GM12878 (cell line): ENCODE results near the gene UACA. TPM values are rescaled to one million over a fixed set of nuclear protein-coding genes. Genes with fewer than 3 reads are reported as not detected.

ENCODE experiments used
- ATAC-seq: fragments of 200-7000 bp; cut with Tn5 transposase; 3 replicates; pipeline ENCODE4 v1.9.1; 2020; ENCODE audit warnings: mild to moderate bottlenecking, moderate library complexity
- BruUV-seq: library from RNA; stranded (reverse); fragments of 400-500 nt; replicated peaks from 2 replicates; lab custom pipeline; 2021; lab: Mats Ljungman, UMichigan
- CTCF ChIA-PET: fragments of 300-600 bp; sonication (Branson Sonifier 250); formaldehyde crosslinking; extraction: SDS; loops from one replicate; lab custom pipeline; 2021; ENCODE audit warnings: inconsistent platforms; lab: Yijun Ruan, JAX
- POLR2A ChIA-PET: fragments of 350-600 bp; formaldehyde crosslinking; extraction: SDS; loops from one replicate; lab custom pipeline; 2021; ENCODE audit warnings: inconsistent platforms; lab: Charles Lee
- RAD21 ChIA-PET: fragments of 300-600 bp; sonication (Branson Sonifier 250); formaldehyde crosslinking; loops from one replicate; lab custom pipeline; 2023; ENCODE audit warnings: antibody characterized with exemption; ENCODE audit not compliant: unreplicated experiment; lab: Charles Lee
- SMC1A ChIA-PET: fragments of 300-600 bp; sonication (Branson Sonifier 250); formaldehyde crosslinking; loops from one replicate; lab custom pipeline; 2023; ENCODE audit not compliant: unreplicated experiment, uncharacterized antibody; lab: Charles Lee
- DNase-seq: peaks from one replicate; pipeline ENCODE4 v3.0.0-alpha.2; 2011; ENCODE audit warnings: low read depth, low spot score
- FAIRE-seq: peaks from 3 replicates; lab custom pipeline; 2011; peaks lifted over from hg19 to GRCh38; lab: Jason Lieb, UNC
- H2AFZ ChIP-seq: 2 replicates; pipeline ENCODE4 v1.6.0; 2011; ENCODE audit warnings: low read depth, low read length, control low read depth; ENCODE audit not compliant: control insufficient read depth
- H3K27ac ChIP-seq: 2 replicates; pipeline ENCODE4 v1.5.1; 2011; ENCODE audit warnings: control low read depth; ENCODE audit not compliant: control insufficient read depth, insufficient read depth
- H3K27me3 ChIP-seq, 2 experiments: replicated peaks in 1 of 2; 2 replicates each; pipeline versions ENCODE4 v1.6.0 to v1.6.1; 2011; ENCODE audit warnings: low read length in 1 of 2; ENCODE audit not compliant: control insufficient read depth in 2 of 2, insufficient read depth in 2 of 2
- H3K36me3 ChIP-seq, 2 experiments: 2 replicates each; pipeline ENCODE4 v1.5.1; 2011; ENCODE audit warnings: low read length in 1 of 2; ENCODE audit not compliant: control insufficient read depth in 2 of 2, insufficient read depth in 2 of 2
- H3K4me1 ChIP-seq: 2 replicates; pipeline ENCODE4 v1.6.1; 2011; ENCODE audit warnings: mild to moderate bottlenecking, low read length, moderate library complexity, mixed read lengths; ENCODE audit not compliant: control insufficient read depth, insufficient read depth
- H3K4me2 ChIP-seq: 2 replicates; pipeline ENCODE4 v1.6.0; 2011; ENCODE audit warnings: control low read depth; ENCODE audit not compliant: control insufficient read depth, insufficient read depth
- H3K4me3 ChIP-seq: fragments of 200-600 bp; sonication (generic); 2 replicates; pipeline ENCODE4 v1.5.1; 2016
- H3K79me2 ChIP-seq: 2 replicates; pipeline ENCODE4 v1.6.0; 2011; ENCODE audit warnings: low read length; ENCODE audit not compliant: control insufficient read depth, insufficient read depth
- H3K9ac ChIP-seq: 2 replicates; pipeline ENCODE4 v1.8.0; 2011; ENCODE audit warnings: low read length, control low read depth, mixed read lengths; ENCODE audit not compliant: control insufficient read depth, insufficient read depth
- H3K9me3 ChIP-seq: replicated peaks from 3 replicates; pipeline ENCODE4 v1.5.1; 2011; ENCODE audit warnings: mild to moderate bottlenecking, low read length; ENCODE audit not compliant: control insufficient read depth, insufficient read depth
- H4K20me1 ChIP-seq: 2 replicates; pipeline ENCODE4 v1.6.0; 2011; ENCODE audit not compliant: control insufficient read depth, insufficient read depth
- ATF3 ChIP-seq: IDR thresholded peaks from 2 replicates; pipeline ENCODE4 v1.6.1; 2011; ENCODE audit warnings: low read depth, mild to moderate bottlenecking, low read length, moderate library complexity, borderline replicate concordance; ENCODE audit errors: extremely low read depth
- E2F4 ChIP-seq: IDR thresholded peaks from 2 replicates; pipeline ENCODE4 v1.6.1; 2012; ENCODE audit warnings: low read depth, low read length, improper control_type of control experiment
- MEF2B ChIP-seq: fragments of 450-650 bp; IDR thresholded peaks from 2 replicates; pipeline ENCODE4 v1.6.1; 2018; ENCODE audit warnings: mild to moderate bottlenecking, moderate library complexity; ENCODE audit not compliant: partially characterized antibody, poor library complexity, severe bottlenecking
- POLR2A ChIP-seq: IDR thresholded peaks from 2 replicates; pipeline ENCODE4 v1.6.1; 2011; ENCODE audit warnings: low read depth, mild to moderate bottlenecking, low read length
- REST ChIP-seq: IDR thresholded peaks from 2 replicates; pipeline ENCODE4 v1.6.1; 2012; ENCODE audit warnings: mild to moderate bottlenecking, low read depth, low read length
- SREBF2 ChIP-seq: IDR thresholded peaks from 2 replicates; pipeline ENCODE4 v1.6.1; 2012; ENCODE audit warnings: mild to moderate bottlenecking, low read length
- ZBED1 ChIP-seq: IDR thresholded peaks from 2 replicates; pipeline ENCODE4 v1.6.1; 2016; ENCODE audit warnings: borderline replicate concordance
- WGBS: methylation state at CpG from one replicate; pipeline ENCODE4 v1.1.6; 2016; ENCODE audit warnings: low lambda C conversion rate; ENCODE audit not compliant: insufficient replicate concordance, insufficient coverage; ENCODE audit errors: missing lambda C conversion rate; 5-methylcytosine and 5-hydroxymethylcytosine counted together
- in situ Hi-C: fragments of 300-500 bp; cut with MboI; formaldehyde crosslinking; loops from 9 replicates; pipeline ENCODE4 v1.14.3; 2018; ENCODE audit warnings: mixed read lengths
- intact Hi-C: fragments of 100-400 bp; cut with micrococcal nuclease; formaldehyde crosslinking; loops from one replicate; pipeline ENCODE4 v1.14.2; 2022; ENCODE audit not compliant: unreplicated experiment
- polyA plus RNA-seq, 11 experiments: library from polyadenylated mRNA; depleted of rRNA in 4 of 11; unstranded in 6 of 11; stranded (reverse) in 5 of 11; fragments of >200 nt; fragmentation: Nextera tagmentation in 4 of 11; fragmentation: Illumina TruSeq in 1 of 11; extraction: Ambion mirVana in 4 of 11; extraction: Trizol in 1 of 11; gene quantifications; 1 replicate in 1 of 11; 2 replicates in 10 of 11; pipeline versions ENCODE4 v1.2.1 to v1.2.3, GENCODE V29; 2011 to 2016; ENCODE audit warnings: inconsistent platforms in 2 of 11, missing spikeins in 2 of 11, low read depth in 1 of 11
- total RNA-seq, 4 experiments: library from RNA; depleted of rRNA in 3 of 4; stranded (reverse); fragments of >200 nt in 3 of 4; fragmentation: Illumina TruSeq in 1 of 4; extraction: Trizol in 1 of 4; gene quantifications; 2 replicates each; pipeline versions ENCODE4 v1.2.1 to v1.2.3, GENCODE V29; 2013 to 2021

The UACA gene
- total and polyA plus RNA-seq, 10 of the 15 experiments (the other 5 are each of a cell fraction or from before 2014, with no cell fraction given), result 0.30 to 4.0 (median 2.0) TPM

- H3K27me3 ChIP-seq, result no peaks in the 10 kb centered on the region
- in situ Hi-C loops (loop anchor here (10.0 kb wide), 1 partner anchor 1246 kb away; no protein-coding TSS in a partner anchor), intact Hi-C loops (loop anchor here (10.0 kb wide), 3 partner anchors 46 to 1246 kb away; no protein-coding TSS in a partner anchor)
- ChIA-PET POLR2A (no interaction called here), CTCF (no interaction called here), RAD21 (no interaction called here), SMC1A (no interaction called here)
- no peak overlapping the region for H3K27ac ChIP-seq
- no TSS peak for BruUV-seq
- no peak overlapping the region for H3K4me3 ChIP-seq
- H3K36me3 ChIP-seq, result no peaks in the 10 kb centered on the region
- no peak overlapping the region for H3K9ac ChIP-seq
- no peaks in the 10 kb centered on the region for H3K79me2 ChIP-seq
- no peak overlapping the region for H2AFZ ChIP-seq
- FAIRE-seq (no peak), ATAC-seq (no peak), DNase-seq (no peak)
- no peak overlapping the region for H3K4me2 ChIP-seq
- no peaks in the 10 kb centered on the region for H3K9me3 ChIP-seq
- WGBS, result 50% methylated on average over 3 of the region's 3 CpGs
- H3K4me1 ChIP-seq, result no peaks in the 10 kb centered on the region
- no peak for TF ChIP-seq REST
- no peak for TF ChIP-seq E2F4
- no peak for TF ChIP-seq SREBF2
- no peak for TF ChIP-seq ATF3
- TF ChIP-seq MEF2B, result no peak
- no peak for TF ChIP-seq ZBED1
- TF ChIP-seq POLR2A, result no peak
- H4K20me1 ChIP-seq, result no peaks in the 10 kb centered on the region
These were observed 42.9 kb downstream of the UACA start for GRCh38 chr15:70720228-70721016.
